Endometrium (tissue), 2 donors: Measurements from ENCODE around the gene DIPK1C.

Experiments used
- FAIRE-seq: peaks from 2 replicates; lab custom pipeline; 2012; peaks lifted over from hg19 to GRCh38; lab: Jason Lieb, UNC
- donor health status: control.
- donor health status: control.

The DIPK1C gene

DNA sequence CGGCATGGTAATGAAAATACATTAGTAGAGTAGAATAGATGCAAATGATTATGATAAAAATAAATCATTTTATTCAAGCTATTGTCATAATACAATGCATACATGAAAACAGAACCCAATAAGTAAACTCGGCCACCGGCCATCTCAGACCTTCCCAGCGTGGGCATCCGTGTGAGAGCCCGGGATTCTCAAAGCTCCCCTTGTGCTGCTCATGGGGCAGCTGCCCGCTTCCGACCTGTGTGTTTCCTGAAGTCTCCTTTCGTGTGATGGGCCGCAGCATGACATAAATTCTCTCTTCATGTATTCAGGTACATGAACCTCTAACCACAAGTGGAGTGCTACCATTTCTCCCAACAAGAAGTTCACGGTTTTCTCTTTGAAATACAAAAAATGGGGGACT is 25.6 kb upstream of the DIPK1C start:
- no peak for FAIRE-seq

DNA sequence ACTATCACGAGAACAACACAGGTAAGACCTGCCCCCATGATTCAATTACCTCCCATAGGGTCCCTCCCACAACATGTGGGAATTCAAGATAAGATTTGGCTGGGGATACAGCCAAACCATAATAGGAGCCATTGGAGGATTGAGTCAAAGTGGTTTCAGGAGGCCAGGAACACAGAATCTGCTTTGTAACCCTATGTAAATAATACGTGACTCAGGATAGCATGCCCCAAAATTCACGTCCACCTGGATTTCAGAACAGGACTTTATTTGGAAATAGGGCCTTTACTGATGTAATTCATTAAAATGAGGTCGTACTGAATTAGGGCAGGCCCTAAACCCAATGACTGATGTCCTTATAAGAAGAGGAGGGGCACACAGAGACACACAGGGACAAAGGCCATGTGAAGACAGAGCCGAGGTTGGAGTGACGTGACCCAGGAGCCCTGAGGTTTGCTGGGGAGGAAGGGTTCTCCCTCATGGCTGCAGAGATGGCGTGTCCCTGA is 23.1 kb upstream of the DIPK1C start:
- no peak for FAIRE-seq

DNA sequence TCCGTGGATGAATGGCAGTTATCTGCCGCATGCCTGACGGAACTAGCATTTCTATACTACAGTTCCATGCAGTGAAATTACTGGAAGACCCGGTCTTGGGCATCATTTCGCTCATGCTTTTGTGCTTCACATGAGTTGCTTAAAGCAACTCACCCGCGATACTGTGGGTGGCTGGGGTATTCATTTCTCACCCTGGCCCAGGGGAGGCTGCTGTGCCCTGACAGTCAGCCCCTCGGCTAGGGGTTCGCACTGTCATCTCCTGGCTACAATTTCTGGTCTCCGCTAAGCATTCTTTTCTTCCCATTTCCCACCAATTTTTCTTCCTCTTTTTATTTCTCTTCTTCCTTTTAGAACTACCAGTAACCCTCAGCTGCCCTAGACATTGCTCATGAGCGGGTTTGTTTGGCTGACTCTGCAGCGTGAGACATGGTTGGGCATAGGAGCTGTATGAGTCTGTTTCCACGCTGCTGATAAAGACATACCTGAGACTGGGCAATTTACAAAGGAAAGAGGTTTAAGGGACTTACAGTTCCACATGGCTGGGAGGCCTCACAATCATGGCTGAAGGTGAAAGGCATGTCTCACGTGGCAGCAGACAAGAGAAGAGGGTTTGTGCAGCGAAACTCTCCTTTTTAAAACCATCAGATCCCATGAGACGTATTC is 22.5 kb upstream of the DIPK1C start:
- FAIRE-seq, result no peak

DNA sequence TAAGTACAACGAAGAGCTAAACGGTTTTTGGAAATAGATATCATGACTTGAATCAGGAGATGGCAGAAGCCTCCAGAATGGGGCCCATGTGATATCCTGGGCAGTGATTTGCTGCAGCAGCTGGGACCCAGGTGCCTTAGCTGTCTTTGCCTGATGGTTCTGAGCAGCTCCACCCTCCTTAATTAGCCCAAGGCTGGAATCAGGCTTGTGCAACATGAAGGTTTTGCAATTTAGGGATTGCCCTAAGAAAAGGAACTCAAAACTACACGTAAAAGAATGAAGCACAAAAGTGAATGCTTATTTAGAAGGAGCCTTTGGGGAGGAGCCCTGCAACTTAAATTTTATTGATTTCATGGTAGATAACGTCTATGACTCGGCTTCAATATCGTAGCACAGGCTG is 21.8 kb upstream of the DIPK1C start:
- no peak for FAIRE-seq

DNA sequence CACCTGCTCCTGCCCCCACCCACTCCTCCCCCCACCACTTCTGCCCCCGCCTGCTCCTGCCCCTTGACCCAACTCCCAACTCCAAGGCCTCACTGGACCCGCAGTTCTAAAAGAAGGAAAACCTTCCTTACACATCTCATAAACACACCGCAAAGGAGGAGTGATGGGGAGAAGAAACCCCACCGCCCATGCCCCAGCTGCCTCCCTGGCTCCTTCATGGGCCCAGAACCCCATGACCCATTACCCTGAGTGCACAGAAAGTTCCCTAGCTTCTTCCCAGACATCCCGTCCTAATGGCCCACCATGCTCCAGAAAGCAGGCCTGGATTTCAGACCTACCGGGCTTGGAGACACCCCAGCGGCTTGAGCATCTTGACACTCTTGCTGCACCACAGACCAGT is 21.2 kb upstream of the DIPK1C start:
- no peak for FAIRE-seq

DNA sequence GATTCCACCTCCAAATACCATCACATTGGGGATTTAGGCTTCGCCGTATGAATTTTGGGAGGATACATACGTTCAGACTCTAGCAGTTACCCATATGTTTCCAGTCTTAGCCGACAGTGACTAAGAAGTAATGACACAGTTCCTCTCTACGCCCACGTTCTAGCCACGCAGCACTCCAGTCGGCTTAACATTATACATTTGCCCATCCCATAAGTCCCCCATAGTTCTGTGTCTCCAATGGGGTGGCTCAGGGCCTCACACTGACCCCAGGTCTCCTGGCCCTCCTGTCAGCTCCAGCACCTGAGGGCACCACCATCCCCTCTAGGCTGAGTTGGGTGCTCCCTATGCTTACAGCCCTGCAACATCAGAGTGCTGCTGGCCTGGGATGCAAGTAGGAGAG is 20.7 kb upstream of the DIPK1C start:
- FAIRE-seq, result no peak

DNA sequence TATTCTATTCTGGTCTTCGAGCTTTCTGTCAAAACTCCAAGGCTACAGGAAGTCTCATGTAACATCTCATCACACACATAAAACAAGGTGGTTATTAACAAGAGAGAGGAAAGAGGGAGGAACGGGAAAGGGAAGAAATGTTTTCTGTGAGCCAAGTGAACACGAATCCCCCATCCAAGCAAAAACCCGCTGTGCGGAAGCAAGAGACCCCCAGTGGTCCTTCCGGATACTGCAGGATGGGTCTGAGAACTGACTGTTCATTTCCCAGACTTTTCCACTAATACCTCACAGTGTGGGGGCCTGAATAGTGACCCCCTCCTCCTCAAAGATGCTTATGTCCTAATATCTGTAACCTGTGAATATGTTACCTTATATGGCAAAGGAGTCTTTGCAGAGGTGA is 19.0 kb upstream of the DIPK1C start:
- no peak for FAIRE-seq

DNA sequence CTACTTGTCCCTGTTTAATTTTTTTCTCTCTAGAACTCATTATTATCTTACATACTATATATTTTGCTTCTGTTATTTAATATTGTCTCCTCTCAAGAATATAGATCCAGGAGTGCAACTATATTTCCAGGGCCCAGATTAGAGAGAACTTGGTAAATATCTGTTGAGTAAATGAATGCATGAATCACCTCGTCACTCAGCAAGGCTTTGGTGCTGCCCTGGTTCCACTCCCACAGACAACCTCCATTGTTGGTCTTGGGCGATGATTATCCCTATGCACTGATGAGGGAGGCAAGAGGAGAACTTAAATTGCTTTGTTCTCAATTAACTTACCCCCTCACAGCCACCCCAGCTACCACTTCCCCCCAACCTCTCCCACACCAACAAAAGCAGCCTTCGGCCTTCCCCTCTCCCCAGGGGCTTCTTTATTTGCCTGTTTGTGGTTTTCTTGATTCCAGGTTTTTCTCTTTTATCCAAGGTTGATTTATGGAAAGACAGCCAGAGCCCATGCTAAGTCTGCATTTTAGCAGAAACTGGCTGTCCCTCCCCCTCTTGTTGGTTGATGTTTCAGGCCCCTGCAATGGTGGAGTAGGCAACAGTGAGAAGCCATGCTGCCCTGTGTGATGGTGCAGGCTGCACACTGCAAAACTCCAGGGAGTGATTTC is 17.0 kb upstream of the DIPK1C start:
- FAIRE-seq, result no peak

DNA sequence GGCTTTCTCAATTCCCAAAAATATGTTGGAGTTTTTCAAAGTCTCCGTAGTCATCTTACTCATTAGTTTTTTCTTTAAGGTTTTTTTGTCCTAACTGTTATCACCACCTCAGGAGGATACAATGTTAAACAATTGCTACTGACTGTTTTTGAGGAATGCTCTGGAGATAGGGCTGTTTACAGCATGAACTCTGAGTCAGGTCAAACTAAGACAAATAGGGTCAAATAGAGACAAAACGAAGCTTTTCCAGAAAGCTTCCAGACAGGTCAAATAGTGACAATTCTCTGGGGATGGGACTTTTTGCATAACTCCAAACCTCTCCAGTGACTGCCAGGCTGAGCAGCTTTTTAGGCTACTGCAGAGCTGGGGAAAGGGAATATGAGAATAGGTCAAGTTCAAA is 15.2 kb upstream of the DIPK1C start:
- no peak for FAIRE-seq

DNA sequence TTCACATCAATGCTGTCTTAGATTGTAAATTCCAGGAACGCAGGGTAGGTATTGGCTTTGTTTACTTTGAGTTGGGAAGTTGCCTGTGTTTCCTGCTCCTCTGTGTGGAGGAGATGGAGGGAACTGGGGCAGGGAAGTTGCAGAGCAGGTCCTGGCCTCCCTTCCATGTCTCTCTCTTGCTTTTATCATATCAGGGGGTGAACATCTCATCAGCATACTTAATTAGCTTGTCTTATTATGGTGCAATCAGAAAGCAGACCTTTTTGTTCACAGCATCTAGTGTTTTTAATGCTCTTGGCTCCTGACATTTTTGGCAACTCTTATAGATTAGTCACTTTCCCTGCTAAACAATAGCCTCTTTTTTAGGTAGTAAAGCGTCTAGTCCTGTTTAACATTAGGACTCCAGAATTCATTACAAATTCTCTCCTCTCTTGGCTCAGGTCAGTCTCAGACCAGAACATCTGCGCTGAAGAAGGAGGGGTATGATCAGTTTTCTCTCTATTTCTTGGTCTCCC is 11.5 kb upstream of the DIPK1C start:
- no peak for FAIRE-seq

DNA sequence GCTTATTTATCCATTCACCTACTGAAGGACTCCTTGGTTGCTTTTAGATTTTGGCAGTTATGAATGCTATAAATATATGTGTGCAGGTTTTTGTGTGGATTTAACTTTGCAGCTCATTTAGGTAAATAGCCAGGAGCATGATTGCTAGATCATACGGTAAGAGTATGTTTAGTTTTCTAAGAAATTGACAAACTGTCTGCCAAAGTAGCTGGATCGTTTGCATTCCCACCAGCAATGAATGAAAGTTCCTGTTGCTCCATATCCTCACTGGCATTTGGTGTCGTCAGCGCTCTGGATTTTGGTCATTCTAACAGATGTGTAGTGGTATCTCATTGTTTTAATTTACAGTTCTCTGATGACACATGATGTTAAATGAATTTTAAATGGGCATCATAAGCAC is 8.7 kb upstream of the DIPK1C start:
- no peak for FAIRE-seq

DNA sequence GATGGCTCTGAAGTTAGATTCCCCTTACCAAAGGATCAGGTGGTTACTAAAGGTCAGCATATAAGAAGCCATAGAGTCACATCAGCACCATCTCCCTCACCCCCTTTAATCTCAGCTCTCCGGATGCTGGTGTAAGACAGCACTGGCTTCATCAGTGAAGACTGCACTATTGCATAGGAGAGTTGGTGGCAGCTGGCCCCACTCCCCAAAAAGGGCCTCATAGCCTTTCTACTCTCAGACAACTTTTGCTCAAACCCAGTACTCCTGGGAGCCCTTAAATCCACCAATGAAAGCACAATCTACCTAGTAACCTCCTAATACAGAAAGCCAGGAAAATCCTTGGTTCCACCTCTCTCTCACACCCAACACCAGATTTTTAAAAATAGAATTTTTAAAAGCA is 6.9 kb upstream of the DIPK1C start:
- no peak for FAIRE-seq

DNA sequence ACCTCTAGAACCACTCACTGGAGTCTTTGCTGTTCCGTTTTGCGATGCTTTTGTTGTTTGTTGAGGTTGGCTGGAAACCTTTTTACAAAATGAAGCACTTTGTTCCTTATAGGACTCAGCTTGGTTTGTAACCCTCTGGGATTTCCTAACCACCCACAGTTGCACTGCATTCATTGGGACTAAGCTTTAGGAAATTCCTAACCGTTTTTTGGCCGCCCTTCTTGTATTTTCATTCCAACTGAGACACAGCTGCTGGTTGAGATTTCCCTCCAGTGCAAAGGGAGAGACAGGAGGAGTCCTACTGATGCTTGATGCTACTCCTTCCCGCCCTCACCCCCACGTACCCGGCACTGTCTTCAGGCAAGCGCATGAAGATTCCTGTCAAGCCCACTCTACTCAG is 6.1 kb upstream of the DIPK1C start:
- no peak for FAIRE-seq

DNA sequence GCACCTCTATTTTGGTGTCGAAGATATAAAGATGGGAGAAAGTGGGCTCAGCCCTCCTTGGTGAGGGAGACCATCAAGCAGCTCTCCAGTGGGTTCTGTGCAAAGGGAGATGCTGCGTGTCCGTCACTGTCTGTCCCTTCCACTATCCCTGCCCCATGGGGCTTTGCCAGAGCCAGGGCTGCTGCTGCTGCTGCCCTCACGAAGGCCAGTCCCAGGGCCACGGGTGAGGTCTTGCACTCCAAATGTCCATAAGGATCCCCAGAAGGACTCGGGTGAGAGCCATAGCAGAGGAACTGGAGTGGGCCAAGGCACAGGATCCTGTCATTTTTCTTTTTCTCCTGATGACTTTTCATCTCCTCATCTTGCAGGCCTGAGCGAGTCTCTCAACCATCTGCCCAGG is 3.7 kb upstream of the DIPK1C start:
- no peak for FAIRE-seq

DNA sequence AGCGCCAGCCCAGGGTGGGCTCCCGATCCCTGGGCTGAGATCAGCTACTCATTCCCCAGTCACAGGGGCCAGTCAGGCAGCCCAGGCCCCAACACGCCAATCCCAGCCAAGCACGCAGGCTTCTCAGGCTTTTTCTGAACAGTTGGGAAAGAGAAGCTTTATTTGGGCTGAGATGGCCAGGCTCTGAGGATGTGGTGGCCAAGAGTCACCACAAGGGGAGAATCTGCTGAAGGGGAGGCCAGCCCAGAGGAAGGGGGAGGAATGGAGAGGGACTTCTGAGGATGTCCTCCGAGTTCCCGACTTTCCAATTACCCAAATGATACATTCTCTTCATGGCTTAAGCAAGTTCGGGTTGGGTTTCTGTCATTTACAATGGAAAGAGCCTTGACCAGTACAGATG is 2.8 kb upstream of the DIPK1C start:
- FAIRE-seq, result no peak

DNA sequence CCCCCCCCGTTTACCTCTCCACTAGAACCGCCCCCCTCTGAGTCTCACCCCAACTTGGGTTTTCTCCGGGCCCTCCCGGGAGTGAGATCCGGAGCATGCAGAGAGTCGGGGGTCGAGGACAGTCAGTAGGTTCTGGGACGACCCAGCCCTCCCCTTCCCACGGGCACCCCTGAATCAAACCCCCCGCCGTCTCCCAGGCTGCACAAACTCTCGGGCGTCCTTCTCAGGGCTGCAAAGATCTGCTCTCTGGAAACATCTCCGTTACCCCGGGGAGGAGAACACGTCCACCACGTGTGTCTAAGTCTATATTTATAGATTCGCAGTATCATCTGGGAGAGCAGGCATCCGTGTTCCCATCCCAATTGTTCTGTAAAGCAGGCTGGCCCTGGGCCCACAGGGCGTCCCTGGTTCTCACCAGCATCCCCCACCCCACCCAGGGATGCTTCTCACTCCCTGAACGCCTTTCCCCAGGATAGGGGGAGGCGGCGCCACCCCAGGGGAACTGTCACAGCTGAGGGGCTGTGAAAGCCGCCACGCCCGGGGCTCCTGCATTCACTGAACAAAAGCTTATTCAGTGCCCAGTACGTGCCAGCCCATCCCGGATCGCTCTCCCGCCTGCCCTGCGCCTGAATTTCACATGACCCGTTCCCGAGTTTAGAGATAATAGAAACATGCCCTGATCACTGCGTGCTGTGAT is 765 bp upstream of the DIPK1C start:
- no peak for FAIRE-seq

DNA sequence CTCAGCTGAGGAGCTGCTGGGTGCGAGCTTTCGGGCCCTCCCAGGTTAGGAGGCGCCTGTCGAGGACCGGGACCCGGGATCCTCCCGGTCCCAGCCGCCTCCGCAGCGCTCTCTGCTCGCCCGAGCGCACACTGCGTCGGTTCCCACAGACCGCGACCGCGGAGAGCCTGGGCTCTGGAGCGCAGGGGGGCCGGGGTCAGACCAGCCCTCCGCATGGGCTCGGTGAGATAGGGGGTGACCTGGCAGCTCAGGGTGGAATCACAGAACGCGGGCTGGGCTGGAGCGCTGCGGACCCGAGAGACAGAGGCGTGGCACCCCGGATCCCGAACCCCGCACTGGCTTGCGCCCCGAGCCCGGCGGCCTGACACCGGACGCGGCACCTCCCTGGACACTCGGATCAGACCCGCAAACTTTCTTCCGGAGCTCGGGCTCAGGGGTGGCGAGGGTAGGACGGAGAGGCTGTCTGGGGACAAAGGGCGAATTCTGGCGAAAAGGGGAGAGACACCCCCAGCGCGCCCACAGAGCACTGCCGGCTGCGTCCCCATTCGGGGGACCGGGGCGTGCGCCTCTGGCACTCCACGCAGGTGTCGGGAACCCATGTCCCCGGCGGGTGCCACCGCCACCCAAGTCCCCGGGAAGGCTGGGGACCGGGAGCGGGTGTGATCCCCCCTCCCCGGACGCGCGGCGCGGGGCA is 612 bp downstream of the DIPK1C start:
- no peak for FAIRE-seq

DNA sequence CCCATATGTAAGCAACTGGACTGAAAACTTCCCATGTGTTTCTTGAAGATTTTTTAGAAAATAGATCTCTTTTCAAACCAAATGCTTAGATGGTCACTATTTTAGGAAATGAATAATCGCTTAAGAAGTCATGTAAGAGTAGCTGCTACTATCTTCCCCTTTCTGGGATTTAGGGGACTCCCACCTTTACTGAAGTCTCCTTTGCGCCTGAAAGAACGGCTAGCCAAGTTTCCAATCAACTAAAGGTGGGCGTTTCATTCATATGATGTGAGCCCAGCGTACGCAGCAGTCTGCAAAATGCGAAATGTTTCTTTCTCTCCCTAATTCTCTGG is 1.1 kb downstream of the DIPK1C start:
- FAIRE-seq, result no peak

DNA sequence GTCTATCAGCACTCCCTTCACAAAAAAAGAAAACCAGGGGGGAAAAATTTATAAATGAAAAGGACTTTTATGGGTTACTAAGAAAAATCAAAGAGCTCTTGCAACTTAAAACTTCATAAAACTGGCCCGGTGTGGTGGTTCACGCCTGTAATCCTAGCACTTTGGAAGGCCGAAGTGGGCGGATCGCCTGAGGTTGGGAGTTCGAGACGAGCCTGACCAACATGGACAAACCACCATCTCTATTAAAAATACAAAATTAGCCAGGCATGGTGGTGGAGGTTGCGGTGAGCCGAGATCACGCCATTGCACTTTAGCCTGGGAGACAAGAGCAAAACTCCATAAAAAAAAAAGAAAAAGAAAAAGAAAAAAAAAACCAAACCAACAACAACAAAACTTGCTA is 1.7 kb downstream of the DIPK1C start:
- no peak for FAIRE-seq

DNA sequence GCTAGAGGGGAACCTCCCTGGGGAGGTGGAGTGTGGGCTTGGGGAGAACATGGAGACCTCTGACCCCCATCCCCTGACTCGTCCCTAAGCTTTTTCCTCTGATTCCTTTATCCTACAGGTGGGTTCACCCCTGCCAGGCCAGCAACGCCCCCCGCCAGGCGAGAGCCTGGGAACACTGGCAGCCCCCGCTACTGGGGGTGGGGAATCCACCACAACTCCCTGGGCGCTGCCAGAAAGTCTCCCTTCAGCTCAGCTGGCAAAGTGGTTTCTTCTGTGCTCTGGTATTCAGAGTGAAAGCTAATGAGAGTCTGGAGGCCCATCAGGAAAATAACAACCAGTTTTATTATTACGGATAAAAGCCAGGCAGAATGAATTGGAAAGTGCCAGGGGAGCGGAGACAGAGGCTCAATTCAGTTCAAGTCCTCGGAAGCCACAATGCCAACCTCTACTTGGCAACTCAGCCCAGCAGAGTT is 2.8 kb downstream of the DIPK1C start:
- FAIRE-seq, result no peak

DNA sequence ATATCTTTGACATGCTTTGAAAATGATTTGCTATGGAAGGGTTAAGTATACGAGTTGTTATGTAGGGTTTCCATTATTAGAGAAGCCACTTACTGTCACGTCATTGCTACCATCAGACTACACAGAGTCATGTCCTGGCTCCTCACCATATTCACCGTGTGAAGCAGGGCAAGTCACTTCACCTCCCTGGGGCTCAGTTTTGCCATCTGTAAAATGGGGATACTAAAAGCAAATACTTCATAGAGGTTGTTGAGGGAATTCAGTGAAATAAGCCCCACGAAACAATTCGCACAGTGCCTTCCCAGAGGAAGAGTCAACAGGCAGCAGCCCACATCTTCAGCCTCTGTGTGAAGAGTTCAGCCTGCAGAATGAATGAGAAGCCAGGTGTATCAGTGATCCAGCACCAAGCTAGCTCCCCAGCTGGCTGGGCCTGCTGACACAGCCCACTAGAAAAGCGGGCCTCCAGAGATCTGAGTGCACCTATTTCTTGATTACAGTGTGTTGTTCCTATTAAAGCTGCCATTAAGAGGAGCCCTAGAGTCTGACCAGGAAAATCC is 3.4 kb downstream of the DIPK1C start:
- no peak for FAIRE-seq

DNA sequence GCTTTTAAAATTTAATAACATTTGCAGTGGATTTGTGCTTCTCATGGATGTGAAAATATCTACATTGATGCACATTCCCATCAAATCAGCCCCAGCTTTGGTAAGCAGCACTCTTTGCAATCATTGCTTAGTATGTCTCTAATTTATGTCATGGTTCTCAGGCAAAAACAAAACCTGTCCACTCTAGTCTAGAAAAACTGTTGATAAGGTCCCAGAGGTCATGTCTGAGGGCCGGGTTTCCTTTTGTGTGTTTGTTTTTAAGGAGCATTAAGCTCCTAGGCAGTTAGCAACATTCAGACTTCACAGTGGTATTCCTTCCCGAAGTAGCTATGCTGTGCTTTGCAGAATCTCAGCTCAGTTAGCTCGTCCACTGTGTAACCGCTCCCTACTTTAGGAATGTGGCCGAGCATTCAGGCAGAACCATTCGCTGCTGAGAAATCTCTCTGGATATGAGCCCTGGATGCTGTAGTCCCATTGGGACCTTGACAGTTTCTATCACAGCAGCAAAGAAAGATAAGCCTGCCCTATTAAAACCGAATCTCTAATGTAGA is 4.0 kb downstream of the DIPK1C start:
- no peak for FAIRE-seq
